Right lobe of liver (tissue), 6 donors: ENCODE measurements around the gene PRKAG2. TPM values are rescaled to one million over a fixed set of nuclear protein-coding genes. Genes with fewer than 3 reads are reported as not detected.

ENCODE experiments used
- ATAC-seq, 4 donors: fragments of 200-7000 bp; cut with Tn5 transposase; one replicate each; pipeline ENCODE4 v1.9.1; 2020; ENCODE audit warnings: mild to moderate bottlenecking in 4 of 4, moderate library complexity in 4 of 4
- DNase-seq, 3 donors: peaks; one replicate each; pipeline ENCODE4 v3.0.0-alpha.2; 2020
- H3K27ac ChIP-seq, 3 donors: fragments of 200-600 bp; one replicate each; pipeline ENCODE4 v1.8.0; 2022
- H3K27me3 ChIP-seq, 2 donors: fragments of 200-600 bp; one replicate each; pipeline ENCODE4 v1.8.0; 2022
- H3K36me3 ChIP-seq, 4 donors: fragments of 200-600 bp; sonication (generic) in 1 of 4; one replicate each; pipeline versions ENCODE4 v1.5.1 to v1.8.0; 2017 to 2022; ENCODE audit warnings: control low read depth in 1 of 4
- H3K4me1 ChIP-seq, 4 donors: fragments of 200-600 bp; sonication (generic) in 1 of 4; one replicate each; pipeline versions ENCODE4 v1.5.1 to v1.8.0; 2017 to 2022; ENCODE audit warnings: control low read depth in 1 of 4
- H3K4me3 ChIP-seq, 3 donors: fragments of 200-600 bp; one replicate each; pipeline ENCODE4 v1.8.0; 2022
- H3K9me3 ChIP-seq, 4 donors: fragments of 200-600 bp; sonication (generic) in 1 of 4; one replicate each; pipeline versions ENCODE4 v1.5.1 to v1.8.0; 2017 to 2022; ENCODE audit warnings: control low read depth in 1 of 4
- CTCF ChIP-seq, 4 donors: fragments of 200-600 bp in 3 of 4; fragments of 450-650 bp in 1 of 4; IDR thresholded peaks; one replicate each; pipeline versions ENCODE4 v1.5.1 to v1.8.0; 2016 to 2022; ENCODE audit warnings: antibody characterized with exemption in 4 of 4, mild to moderate bottlenecking in 2 of 4
- POLR2A ChIP-seq: fragments of 450-650 bp; IDR thresholded peaks from one replicate; pipeline ENCODE4 v1.6.1; 2017; ENCODE audit warnings: antibody characterized with exemption, mild to moderate bottlenecking
- WGBS: methylation state at CpG from one replicate; pipeline ENCODE4 v1.1.6; 2018; ENCODE audit warnings: low coverage, low lambda C conversion rate; ENCODE audit not compliant: insufficient coverage; ENCODE audit errors: missing lambda C conversion rate; 5-methylcytosine and 5-hydroxymethylcytosine counted together
- intact Hi-C, 2 donors: fragments of 100-400 bp; cut with DNase I; formaldehyde crosslinking; loops; one replicate each; pipeline versions ENCODE4 v1.11.2 to v1.14.1; 2022
- total RNA-seq, 6 experiments: library from RNA; depleted of rRNA in 2 of 6; stranded (reverse); fragments of >200 nt in 2 of 6; fragmentation: NEBNext Ultra II Directional in 3 of 6; extraction: Animal tissue kit (Norgen Biotek cat#: 25700) in 3 of 6; gene quantifications; one replicate each; pipeline versions ENCODE4 v1.1.0 to v1.2.4, GENCODE V29; 2016 to 2023
- donor health status: DM: no; HTN: yes; CAD: no.
- donor health status: DM: no; HTN: no; CAD: no.
- donor health status: DM: no; HTN: no; CAD: no.
- donor health status: DM: no; HTN: yes; CAD: no.
- donor health status: DM: no; HTN: yes; CAD: no.

PRKAG2 gene
- total RNA-seq, 6 experiments from 2014 or later: 20.6 to 63.6 (median 29.5) TPM

GRCh38 chr7:151700586-151701165 is 176.2 kb downstream of the PRKAG2 start:
- TF ChIP-seq CTCF (IDR thresholded peaks at IDR 0.05): no peak
- no peak for TF ChIP-seq POLR2A
- no peak overlapping the region for H3K4me3 ChIP-seq

GRCh38 chr7:151699928-151700319 is 177.0 kb downstream of the PRKAG2 start:
- intact Hi-C loops: no loop called here
- TF ChIP-seq CTCF (IDR thresholded peaks at IDR 0.05): no peak
- TF ChIP-seq POLR2A: no peak
- no peak for DNase-seq
- H3K4me3 ChIP-seq: no peak overlapping the region
- ATAC-seq: no peak
- H3K36me3 ChIP-seq: no peaks in the 10 kb centered on the region
- no peaks in the 10 kb centered on the region for H3K27me3 ChIP-seq
- H3K4me1 ChIP-seq: peaks cover 0 to 24% (median 10%) of the 10 kb centered on the region in 4 donors
- WGBS: 80% methylated on average over 8 of the region's 10 CpGs
- H3K9me3 ChIP-seq: no peaks in the 10 kb centered on the region
- H3K27ac ChIP-seq: no peak overlapping the region

More at GRCh38 chr7:151700586-151701165, 176.2 kb downstream of the PRKAG2 start:
- WGBS: no CpG with 5 or more reads among the region's 13 CpGs
- no peak overlapping the region for H3K27ac ChIP-seq
- no peaks in the 10 kb centered on the region for H3K9me3 ChIP-seq
- DNase-seq (no peak), ATAC-seq (no peak)
- intact Hi-C loops: no loop called here
- H3K27me3 ChIP-seq: no peaks in the 10 kb centered on the region
- H3K4me1 ChIP-seq: peaks cover 0 to 19% (median 7%) of the 10 kb centered on the region in 4 donors
- H3K36me3 ChIP-seq: no peaks in the 10 kb centered on the region

- H3K27me3 ChIP-seq: no peaks in the 10 kb centered on the region
- H3K4me3 ChIP-seq: no peak overlapping the region
- no peaks in the 10 kb centered on the region for H3K9me3 ChIP-seq
- DNase-seq (peak in 1 of 3 donors; percentile 22), ATAC-seq (no peak)
- intact Hi-C loops: no loop called here
- 75% methylated on average over 8 of the region's 16 CpGs for WGBS
- no peaks in the 10 kb centered on the region for H3K36me3 ChIP-seq
- TF ChIP-seq CTCF (IDR thresholded peaks at IDR 0.05) (no peak), POLR2A (no peak)
- peaks cover 0 to 24% (median 13%) of the 10 kb centered on the region in 4 donors for H3K4me1 ChIP-seq
- H3K27ac ChIP-seq: no peak overlapping the region
Observed at GRCh38 chr7:151699147-151699927, 177.6 kb downstream of the PRKAG2 start.

- H3K4me3 ChIP-seq: no peak overlapping the region
- H3K9me3 ChIP-seq: no peaks in the 10 kb centered on the region
- DNase-seq: no peak
- H3K27me3 ChIP-seq: no peaks in the 10 kb centered on the region
- H3K4me1 ChIP-seq: peaks cover 0 to 24% (median 13%) of the 10 kb centered on the region in 4 donors
- peak overlapping the region in 1 of 3 donors; percentile 94 for H3K27ac ChIP-seq
- intact Hi-C loops: no loop called here
- 80% methylated on average over 1 of the region's 5 CpGs for WGBS
- TF ChIP-seq CTCF (IDR thresholded peaks at IDR 0.05) (no peak), POLR2A (no peak)
- no peak for ATAC-seq
- H3K36me3 ChIP-seq: no peaks in the 10 kb centered on the region
Observed at GRCh38 chr7:151697942-151698341, 179.0 kb downstream of the PRKAG2 start.
